ENCODE measurements around the gene ZEB2.

- TF ChIP-seq CTCF (IDR thresholded peaks at IDR 0.05; ENCODE audit: low read depth, low read length, poor library complexity, severe bottlenecking) (no peak), EZH2phosphoT487 (IDR thresholded peaks at IDR 0.05; ENCODE audit: borderline replicate concordance, low read length) (no peak)
Observed at GRCh38 chr2:144390424-144391020, 129.4 kb downstream of the ZEB2 start.
